GM12892 (cell line): Measurements from ENCODE around the gene GAK.

ENCODE experiments used
- POLR2AphosphoS5 ChIP-seq: IDR thresholded peaks from 2 replicates; pipeline ENCODE4 v1.6.1; 2011; ENCODE audit warnings: low read depth, low read length, control low read depth
- TAF1 ChIP-seq: IDR thresholded peaks from 2 replicates; pipeline ENCODE4 v1.6.1; 2011; ENCODE audit warnings: low read depth, mild to moderate bottlenecking, control low read depth, low read length, borderline replicate concordance

DNA sequence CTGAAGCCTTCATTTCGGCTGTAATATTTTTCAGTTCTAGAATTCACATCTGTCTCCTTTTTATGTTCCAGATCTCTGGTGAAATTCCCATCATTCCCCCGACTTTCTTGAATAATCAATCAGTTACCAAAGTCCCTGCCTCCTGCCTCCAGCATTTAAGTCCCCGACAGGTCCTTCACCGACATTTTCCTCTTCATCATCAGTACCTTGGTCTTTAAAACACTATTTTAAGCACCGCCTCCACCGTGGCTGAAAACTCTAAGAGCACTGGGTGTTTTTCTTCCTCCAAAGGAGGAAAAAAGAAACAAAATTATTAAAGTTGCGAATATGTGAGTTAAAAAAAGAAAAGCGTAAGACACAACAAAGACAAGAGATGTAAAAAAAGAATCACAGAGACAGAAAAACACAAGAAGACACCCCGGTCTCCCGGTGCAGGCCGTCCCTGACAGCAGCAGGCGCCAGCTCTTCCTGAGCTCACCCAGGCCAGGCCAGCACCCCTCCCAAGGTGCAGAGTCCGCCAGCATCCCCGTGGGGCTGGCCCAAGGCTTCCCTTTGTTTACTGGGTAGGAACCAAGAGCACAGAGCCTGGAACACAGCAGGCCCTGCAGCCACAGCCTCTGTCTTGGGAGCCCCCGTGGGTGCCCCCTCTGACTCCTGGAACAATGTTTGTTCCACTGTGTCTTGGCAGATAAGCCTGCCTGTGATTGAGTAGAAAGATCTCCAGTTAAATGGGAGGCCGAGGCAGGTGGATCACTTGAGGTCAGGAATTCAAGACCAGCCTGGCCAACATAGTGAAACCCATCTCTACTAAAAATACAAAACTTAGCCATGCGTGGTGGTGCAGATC lies 56.9 kb downstream of the GAK start:
- no peak for TF ChIP-seq TAF1
- no peak for TF ChIP-seq POLR2AphosphoS5
